HG02642 (cell line): ENCODE data around the gene NCOA1.
"Not testable (repeated sequence)": the region's sequence is repeated elsewhere in the genome, so short reads cannot be mapped to it uniquely, and the experiment has no call there.

Experiments
- ATAC-seq: cut with Tn5 transposase; IDR thresholded peaks from one replicate; pipeline ENCODE4 v1.9.1; 2021; ENCODE audit warnings: mild to moderate bottlenecking; ENCODE audit not compliant: unreplicated experiment, poor library complexity

NCOA1 gene

DNA sequence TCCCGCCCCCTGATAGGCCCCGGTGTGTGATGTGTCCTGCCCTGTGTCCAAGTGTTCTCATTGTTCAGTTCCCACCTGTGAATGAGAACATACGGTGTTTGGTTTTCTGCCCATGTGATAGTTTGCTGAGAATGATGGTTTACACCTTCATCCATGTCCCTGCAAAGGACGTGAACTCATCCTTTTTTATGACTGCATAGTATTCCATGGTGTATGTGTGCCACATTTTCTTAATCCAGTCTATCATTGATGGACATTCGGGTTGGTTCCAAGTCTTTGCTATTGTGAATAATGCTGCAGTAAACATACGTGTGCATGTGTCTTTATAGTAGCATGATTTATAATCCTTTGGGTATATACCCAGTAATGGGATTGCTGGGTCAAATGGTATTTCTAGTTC is 40.6 kb downstream of the NCOA1 start:
- ATAC-seq, result not testable (repeated sequence)

- not testable (repeated sequence) for ATAC-seq
Measured at GRCh38 chr2:24532057-24532456, 41.0 kb downstream of the NCOA1 start.

DNA sequence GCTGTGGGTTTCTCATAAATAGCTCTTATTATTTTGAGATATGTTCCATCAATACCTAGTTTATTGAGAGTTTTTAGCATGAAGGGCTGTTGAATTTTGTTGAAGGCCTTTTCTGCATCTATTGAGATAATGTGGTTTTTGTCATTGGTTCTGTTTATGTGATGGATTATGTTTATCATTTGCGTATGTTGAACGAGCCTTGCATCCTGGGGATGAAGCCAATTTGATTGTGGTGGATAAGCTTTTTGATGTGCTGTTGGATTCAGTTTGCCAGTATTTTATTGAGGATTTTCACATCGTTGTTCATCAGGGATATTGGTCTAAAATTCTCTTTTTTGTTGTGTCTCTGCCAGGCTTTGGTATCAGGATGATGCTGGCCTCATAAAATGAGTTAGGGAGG is 42.5 kb downstream of the NCOA1 start:
- not testable (repeated sequence) for ATAC-seq

DNA sequence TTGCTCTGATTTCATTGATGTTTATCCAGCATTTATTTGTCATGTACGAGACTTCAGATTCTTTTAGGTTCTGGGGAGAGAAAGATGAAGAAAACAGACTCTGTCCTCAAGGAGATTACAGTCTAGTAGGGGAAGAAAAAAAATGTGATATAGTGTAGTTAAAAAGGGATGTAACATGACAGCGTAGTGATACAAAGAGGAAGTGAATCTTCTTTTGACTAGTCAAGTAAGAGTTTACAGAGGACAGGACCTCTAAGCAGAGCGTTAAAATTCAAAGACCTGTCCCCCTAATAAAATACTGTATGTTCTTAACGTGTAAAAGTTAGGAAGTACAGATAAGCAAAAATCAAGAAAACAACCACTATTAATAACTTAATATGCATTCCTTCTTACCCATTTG is 47.7 kb downstream of the NCOA1 start:
- no peak for ATAC-seq

- ATAC-seq, result no peak
Measured at GRCh38 chr2:24539258-24539657, 48.2 kb downstream of the NCOA1 start.

DNA sequence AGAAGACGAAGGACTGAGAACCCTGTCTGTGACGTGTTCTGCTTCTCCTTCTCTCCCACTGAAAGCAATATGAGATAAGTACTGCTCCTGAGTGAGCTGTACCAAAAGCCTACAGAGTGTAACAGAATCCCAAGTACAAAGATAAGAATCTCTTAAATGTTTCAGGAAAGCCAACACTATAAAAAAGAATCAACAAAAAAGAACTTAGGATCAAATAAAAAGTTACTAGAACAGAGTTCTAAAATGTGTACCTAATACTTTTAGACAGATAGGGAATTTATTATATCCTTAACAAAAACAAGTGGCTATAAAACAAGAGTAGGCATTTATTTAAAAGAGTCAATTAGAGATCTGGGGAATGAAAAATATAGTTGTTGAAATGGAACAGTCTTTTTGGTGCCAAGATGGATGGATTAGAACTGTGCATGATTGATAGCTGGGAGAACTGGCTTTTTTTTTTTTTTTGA is 49.0 kb downstream of the NCOA1 start:
- no peak for ATAC-seq

- ATAC-seq, result no peak
Measured at GRCh38 chr2:24541621-24542020, 50.6 kb downstream of the NCOA1 start.

DNA sequence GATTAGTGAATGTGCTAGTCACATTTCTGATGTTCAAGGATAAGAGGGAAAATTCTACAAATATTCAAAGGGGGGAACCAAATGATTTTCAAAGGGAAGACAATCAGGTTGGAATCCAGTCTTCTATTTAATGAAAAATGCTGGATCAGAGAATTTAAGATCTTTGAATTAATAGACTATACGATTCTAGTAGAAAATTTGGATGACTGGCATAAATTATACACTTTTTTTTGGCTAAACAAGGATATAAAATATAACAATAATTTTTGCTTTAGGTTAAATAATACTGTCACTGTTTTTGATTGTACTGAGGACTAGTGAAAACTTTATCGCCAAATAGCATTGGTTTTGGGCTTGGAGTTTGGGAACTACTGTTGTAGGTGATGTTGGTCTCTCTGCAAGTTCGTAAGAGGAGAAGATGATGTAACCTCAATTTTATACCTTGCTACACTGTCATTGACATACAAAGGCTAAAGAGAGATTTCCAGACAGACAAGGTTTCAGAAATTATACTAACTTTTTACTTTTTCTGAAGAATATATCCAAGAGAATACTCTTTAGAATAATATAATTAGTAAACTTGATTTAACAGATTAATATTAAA is 51.3 kb downstream of the NCOA1 start:
- no peak for ATAC-seq

GRCh38 chr2:24543252-24543651 is 52.2 kb downstream of the NCOA1 start:
- no peak for ATAC-seq

GRCh38 chr2:24544456-24545115 is 53.5 kb downstream of the NCOA1 start:
- ATAC-seq, result no peak

- no peak for ATAC-seq
Measured at GRCh38 chr2:24546669-24547068, 55.6 kb downstream of the NCOA1 start.

GRCh38 chr2:24548058-24548457 is 57.0 kb downstream of the NCOA1 start:
- no peak for ATAC-seq

DNA sequence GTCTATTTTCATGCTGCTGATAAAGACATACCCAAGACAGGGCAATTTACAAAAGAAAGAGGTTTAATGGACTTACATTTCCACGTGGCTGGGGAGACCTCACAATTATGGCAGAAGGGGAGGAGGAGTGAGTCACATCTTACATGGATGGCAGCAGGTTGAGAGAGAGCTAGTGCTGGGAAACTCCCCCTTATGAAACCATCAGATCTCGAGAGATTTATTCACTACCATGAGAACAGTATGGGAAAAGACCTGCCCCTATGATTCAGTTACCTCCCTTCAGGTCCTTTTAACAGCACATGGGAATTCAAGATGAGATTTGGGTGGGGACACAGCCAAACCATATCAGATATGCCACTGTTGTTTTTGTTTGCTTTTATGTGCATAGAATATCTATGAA is 59.2 kb downstream of the NCOA1 start:
- not testable (repeated sequence) for ATAC-seq

DNA sequence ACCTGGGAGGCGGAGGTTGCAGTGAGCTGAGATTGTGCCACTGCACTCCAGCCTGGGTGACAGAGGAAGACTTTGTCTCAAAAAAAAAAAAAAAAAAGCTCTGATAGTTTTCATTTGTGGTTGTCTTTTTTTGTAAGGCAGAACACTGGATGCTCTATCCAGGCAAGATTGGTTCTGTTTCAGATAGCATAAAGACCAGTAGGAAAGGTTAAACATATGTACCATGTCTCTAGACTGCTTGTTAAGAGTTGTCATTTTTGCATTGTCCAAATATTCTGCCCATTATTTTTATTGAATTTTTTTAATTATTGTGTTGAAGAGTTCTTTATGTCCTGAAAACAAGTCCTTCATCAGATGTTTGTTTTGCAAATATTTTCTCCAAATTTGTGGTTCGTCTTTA is 60.0 kb downstream of the NCOA1 start:
- no peak for ATAC-seq

DNA sequence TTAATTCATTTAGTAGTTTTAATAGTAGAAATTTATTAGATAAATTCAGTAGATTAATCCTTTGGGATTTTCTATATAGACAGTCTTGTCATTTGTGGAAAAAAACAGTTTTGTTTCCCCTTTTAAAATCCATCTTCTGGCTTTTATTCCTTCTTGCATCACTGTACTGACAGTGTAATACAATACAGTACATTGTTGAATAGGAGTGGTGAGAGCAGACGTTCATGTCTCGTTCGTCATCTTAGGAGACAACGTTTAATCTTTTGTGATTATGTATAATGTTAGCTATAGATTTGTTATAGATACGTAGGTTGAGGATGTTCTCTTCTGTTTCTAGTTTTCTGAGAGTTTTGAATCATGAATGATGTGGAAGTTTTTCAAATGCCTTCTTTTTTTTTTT is 61.8 kb downstream of the NCOA1 start:
- no peak for ATAC-seq

DNA sequence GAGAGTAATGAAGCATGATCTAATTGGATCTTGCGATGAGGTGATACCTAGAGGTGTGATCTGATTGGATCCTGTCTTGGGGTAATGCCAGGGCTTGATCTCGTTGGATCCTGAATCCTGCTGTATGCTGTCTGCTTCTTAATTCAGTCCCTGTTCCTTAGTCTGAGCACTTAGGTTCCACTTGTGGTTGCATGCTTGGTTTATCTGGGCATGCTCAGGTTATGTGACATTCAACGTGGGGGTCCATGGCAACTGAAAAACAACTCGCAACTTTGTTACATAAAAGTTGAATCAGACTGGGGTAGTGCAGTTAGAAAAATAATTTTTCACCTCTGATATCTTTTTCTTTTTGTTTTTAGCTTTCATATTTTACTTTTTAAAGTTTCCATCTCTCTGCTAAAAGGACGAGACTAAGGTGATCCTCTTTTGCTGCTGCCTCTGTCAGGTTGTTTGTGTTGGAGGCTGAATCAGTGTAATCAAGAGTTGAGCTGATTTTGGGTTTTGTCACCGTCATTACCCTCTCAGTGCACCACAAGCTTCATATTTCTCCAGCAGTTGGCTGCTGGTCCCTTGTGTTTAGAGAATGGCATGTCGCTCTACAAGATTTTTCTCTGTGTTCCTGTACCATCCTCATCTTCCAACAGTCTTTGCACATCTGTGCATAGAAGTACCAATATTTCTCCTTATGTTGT is 67.9 kb downstream of the NCOA1 start:
- no peak for ATAC-seq

DNA sequence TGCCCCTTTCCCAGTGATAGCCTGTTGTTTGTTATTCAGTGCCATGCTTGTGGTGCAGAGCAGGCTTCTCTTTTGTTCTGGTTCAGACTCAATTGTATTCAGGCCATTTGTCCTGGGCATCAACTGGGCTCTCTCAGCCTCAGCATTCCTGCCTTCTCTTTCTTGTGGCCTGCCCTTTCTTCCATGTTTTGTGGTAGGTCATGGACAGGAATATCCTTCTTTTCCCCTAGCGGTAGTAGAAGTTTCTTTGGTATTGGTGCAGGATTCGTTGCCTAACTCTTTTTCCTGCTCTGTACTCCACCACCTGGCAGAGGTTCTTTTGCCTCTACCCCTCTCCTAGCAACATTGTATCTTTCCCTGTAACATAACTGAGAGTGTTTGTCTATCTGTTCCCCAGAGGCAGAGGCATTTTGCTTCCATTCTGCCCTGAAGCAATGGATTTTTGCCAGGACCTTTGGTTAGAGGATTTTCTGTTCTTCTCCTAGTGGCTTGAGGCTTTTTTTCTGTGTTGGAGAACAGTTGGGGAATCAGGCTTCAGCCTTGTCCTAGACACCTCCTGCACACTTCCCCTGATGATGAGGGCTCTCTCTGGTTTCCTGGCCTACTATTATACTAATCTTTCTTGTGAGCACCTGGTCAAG is 68.5 kb downstream of the NCOA1 start:
- ATAC-seq, result no peak

DNA sequence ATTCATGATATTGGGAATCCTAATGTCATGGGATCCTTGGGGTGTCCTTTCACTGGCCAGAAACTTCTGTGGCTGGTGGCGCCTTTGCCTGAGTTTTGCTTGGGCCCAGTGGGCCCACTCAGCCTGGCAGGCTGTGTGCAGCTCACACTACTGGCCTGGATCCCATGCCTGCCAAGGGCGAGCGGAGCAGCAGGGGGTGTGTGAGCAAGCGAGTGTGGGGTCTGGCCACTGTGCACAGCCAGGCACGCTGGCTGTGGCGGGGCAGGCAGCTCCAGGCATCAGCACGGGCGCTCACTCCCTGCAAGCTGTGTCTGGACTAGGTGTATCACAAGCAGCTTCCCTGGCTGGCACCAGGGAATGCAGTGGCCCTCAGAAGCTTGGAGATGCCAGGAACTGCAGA is 74.5 kb downstream of the NCOA1 start:
- no peak for ATAC-seq

DNA sequence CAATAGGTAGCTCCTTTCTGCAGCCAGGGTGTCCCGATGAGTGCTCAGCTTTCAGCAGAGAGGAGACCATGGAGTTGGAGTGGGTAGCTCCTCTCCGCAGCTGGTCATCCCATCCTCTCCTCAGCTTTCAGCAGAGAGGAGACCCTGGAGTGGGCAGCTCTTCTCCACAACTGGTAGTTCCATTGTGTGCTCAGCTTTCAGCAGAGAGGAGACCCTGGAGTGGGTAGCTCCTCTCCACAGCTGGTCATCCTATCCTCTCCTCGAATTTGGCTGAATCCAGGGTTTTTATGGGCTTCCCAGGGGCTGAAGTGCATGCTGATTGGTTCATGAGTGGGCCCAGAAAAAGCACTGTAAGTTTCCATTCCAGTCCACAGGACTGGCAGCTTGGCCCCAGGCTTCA is 75.2 kb downstream of the NCOA1 start:
- no peak for ATAC-seq

DNA sequence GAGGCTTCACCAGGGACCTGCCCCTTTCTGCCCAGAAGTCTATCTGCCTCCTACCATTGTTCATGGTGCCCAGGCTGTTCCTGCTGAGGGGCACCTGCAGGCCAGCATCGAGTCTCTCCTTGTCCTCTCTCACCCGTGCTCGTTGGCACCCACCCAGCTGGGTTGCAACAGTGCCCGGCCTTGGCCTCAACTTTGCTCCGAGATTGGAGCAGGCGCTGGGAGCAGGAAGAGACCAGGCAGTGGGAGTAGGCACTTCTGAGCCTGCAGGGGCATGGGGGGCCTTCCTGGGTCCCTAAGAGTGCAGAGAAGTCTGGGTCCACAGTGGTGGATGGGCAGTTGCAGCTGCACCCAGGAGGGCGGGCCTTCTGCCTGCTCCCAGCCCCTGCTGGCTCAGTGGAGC is 75.6 kb downstream of the NCOA1 start:
- ATAC-seq, result no peak

DNA sequence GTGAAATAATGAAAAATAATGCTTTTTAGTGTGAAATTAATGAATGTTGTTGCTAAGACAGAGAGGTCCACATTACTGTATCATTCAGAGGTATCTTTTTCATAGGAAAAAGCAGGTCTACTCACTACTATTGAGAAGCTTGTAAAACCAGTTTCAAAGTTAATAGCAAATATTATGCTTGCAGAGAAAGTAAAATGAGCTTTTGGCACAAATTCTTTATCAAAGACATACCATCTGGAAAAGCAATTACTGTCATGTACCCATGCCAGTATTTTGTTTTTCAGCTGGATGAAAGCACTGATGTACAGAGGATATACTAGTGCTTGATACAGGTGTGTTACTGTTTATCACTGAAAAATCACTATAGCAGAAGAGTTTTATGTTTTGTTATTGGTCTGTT is 77.5 kb downstream of the NCOA1 start:
- no peak for ATAC-seq
